CD4-positive, alpha-beta T cell treated with Interleukin-6 for 4 hours (primary cell): ENCODE data around the gene PFKFB2.

Experiments used
- DNase-seq: peaks from one replicate; pipeline ENCODE4 v3.0.0-alpha.2; 2020; ENCODE audit warnings: mixed read lengths

PFKFB2 gene

DNA sequence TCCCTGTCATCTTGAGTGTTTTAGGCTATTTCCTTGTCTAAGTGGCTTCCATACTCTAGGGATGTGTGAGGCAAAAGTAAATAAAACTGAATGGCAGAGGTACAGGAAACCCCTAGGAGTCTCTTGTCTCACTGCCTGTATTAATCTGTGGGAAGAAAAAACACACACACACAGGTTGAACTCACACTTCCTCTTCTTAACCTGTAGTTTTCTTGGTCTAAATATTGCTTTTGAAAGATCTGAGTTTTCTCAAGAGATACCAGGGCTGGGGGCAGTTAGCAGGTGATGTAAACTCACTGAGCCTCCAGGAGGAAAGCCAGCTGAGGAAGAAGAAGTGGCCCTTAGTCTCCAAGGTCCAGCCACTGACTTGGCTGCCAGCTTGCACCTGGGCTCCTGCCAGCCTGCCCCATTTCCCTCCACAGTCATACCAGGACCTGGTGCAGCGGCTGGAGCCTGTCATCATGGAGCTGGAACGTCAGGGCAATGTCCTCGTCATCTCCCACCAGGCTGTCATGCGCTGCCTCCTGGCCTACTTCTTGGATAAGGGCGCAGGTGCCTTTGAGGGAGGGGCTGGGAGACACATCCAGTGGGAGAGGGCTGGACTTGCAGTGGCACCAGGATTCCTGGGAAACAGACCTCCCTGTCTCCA is 16.9 kb downstream of the PFKFB2 start:
- no peak for DNase-seq

DNA sequence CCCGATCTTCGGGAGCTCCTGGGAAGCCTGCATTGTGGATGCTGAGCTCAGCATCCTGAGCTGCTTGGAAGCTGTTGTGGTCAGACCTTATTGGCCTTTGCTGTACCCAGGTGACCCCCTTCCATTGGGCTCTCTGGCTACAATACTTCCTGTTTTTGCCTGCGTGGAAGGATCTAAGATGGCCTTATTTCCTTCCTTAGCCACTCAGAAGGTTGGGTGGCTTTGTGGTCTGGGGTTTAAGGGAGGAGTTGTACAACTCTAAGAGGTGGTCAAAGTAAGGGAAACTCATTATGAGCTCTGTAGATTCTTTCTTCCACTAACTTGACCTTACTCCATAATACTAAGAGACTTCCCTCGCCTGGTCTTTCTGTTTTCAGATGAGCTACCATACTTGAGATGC is 17.7 kb downstream of the PFKFB2 start:
- DNase-seq = no peak

DNA sequence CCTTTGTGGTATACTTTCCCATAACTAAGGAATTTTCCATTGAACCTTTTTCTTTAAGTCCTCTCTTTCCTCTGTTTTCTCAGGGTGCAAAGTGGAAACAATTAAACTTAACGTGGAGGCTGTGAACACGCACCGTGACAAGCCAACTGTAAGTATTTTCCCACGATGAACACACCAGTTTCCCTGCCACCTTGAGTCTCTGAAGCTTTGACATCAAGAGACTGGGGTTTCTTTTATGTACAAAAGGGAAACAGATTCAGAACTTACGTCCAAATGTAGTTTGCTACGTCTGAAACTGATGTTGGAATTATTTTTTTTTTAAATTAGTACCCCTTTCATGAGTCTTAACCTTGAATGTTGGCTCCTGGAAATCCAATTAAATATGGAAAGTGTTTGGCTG is 18.4 kb downstream of the PFKFB2 start:
- no peak for DNase-seq

DNA sequence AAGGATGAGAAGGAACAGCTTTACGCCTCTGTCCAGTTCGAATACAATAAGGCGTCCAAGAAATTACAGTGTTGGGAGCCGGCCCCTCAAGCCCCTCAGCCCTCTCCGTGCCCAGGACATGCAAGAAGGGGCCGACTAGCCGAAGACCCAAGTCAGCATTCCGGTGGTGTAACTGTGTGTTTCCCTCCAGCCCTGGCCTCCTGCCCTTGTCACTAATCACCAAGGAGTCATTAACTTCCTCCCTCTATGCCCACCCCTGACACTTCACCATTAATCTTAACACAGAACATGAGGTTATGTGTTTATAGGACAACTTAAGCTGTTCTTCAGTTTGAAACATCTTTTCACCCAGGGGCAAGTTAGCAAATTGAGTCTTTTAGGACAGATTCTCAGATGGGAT is 19.2 kb downstream of the PFKFB2 start:
- no peak for DNase-seq

DNA sequence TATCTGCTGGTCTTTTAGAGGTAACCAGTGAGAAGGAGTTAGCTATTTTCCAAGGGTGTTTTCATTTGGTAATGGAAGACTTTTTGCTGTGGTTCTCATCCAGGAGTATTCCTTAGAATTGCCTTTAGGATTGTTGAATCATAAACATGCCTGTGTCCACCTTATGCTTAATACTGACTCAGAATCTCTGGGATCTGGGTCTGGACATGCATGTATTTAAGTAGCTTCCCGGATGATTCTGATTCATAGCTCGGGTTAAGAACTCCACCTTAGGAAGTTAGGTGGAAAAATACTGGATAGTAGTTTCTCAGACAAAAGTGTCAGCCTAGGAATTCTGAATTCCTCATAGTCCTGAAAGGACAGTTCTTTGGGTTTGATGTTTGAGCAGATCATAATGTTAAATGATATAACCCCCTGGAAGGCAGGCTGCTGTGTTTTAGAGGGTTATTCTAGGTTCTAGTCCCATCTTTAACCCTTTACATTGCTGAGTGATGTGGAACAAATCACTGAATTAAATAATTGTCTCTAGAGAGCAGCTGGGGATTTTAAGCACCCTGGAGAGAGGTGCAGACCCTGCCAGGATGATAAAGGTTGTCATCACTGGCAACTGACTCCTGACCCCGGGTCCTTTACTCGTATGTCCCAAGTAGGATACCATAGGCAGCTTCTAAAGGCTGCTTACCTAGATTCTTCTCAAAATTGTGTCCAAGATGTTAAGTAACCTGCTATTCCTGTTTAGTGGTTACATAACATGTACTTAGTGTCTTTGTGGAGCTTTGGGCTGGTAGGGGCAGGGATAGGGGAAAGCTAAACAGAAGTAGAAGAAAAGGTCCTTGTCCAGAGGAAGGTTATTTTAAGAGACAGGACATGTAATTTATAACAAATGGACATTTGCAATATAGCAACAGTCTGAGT is 21.1 kb downstream of the PFKFB2 start:
- no peak for DNase-seq

DNA sequence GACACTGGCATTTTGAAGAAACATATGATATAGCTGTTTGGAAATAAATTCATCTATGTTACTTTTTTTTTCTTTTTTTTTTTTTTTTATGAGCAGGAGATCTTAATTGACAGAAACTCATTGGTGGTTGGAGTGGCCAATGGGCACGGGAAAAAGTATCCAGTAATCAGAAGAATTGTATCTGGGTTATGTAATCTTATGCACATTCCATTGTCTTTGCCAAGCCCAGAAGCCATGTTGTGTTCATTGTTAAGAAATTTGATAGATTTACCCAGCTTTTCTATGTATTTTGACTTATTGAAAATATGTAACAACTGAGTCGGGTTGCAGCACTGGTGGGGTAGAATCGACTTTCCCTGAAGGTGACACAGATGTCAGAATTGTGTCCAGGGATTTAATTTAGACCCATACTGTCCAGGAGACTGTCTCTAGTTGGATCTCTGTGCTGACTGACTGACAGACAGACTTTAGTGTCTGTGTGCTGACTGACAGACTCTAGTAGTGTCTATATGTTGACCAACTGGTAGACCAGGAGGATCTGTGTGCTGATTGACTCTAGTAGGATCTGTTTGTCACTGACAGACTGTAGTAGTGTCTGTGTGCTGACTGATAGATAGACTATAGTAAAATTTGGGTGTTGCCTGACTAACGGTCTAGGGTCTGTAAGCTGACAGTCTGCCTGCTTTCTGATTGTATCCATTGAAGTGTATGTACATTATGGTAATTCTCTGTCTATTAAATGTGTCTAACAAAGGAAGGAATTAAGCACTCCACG is 23.3 kb downstream of the PFKFB2 start:
- DNase-seq = no peak

DNA sequence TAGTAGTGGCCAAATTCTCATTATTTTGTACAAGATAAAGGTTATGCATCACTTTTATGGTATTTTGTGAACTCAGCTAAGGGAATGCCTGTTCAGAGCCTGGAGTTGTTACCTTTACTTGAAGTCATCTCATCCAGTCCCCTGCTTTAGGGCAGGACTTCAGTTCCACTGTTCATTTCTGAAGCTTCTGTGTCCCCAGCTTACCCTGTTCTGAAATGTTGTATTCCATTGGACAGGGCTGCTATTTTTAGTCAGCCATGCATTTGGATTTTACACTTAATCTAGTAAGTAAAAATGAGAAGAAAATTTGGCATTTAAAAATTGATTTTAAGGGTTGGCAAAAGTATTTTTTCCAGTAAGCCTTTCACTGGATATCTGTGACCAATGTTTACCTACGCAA is 23.9 kb downstream of the PFKFB2 start:
- DNase-seq = no peak

DNA sequence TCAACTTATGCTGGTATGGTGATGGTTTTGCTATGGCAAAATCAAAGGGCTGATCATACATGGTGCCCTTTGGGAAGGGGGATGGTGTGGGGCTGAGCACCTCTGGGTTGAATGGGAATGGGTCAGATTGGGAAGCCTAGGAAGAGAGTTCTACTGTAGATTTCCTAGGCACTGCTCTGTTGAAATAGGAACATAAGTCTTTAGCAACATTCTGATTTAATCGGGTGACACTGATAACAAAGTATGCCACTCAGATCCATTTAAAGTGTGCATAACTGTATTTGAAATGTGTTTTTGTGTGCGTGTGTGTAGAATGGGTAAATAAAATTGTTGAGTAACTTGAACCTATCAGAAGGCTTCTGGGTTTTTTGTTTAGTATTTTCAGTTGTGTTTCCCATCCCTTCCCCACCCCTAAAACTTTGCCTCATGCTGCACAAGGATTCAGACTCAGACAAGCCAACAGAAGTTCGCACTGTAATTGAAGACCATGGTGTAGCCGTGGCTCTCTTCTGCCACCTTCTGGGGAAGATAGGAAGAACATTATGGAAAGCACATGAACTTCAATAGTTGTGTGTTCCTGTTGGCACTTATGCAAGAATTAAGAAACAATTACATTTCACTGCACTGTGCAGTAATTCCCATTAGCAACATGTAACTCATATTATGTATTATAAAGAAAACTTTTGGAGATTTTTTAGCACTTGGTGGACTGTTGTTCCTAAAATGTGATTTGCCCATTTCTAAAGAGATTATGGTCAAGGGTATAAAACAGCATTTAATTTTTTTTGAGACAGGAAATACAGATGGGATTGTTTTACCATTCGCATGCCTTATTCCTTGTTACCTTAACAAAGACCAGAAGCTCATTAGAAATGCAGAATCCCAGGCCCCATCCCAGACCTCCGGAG is 24.6 kb downstream of the PFKFB2 start:
- DNase-seq = peak; percentile 73

DNA sequence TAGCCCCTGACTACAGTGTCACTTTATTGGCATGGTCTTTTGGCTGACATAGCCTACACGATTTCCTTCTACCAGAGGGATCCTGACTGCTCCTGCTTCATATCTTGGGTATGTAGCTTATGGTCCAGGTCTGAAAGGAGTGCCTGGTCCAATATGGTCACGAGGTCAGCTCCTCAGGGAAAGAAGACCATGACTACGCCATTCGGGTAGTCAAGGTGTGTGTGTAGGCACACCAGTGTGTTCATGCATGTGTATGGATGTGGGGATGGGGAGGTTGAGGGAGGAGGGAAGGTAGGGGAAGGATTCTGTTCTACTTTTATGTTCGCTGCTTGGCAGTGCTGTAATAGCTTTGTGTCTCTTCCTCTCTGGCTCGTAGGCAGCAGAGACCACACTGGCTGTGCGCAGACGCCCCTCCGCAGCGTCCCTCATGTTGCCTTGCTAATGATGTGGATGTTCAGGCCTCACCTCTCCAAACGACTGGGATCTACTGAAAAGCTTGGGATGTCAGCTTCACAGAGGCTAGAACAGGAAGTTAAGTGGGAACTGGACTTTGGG is 25.6 kb downstream of the PFKFB2 start:
- DNase-seq = no peak

DNA sequence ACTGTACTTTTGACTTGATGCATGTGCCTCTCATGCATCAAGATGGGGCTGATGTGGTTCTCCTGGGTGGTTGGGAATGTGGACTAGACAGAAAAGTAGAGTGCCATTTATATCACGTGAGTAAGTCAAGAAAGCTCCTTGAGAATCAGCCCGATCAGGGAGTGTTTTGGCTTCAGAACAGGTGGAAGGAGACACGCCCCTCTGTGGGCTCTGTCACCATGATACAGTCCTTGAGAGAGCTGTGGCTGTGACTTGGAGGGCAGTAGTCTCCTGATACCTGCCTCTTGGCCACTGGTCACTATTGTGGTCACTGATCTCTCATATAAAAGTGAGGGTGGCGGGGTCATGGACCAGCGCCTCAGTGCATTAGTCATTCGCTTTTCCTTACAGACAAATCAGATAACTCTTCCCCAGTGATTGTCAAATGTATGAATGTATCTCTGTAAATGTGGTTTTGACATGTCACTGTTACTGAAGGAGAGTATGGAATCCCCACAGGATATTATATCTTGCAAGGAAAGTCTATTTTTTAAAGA is 26.7 kb downstream of the PFKFB2 start:
- DNase-seq = no peak

DNA sequence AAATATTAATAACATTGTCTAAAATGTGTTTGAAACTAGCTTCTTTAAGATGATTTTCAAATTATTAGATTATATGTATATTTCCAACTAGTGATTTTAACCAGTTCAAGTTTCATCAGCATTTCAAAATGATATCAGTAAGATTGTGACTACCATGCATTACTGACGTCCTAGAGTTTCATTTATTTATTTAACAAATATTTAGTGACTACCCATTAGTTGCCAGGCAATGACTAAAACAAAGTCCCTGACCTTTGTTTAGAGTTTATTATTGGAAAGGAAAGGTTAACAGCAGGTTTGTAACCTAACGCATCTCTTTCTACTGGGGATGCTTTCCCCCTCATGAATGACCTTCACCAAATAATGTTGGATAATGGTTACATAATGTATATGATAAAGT is 28.0 kb downstream of the PFKFB2 start:
- DNase-seq = no peak

DNA sequence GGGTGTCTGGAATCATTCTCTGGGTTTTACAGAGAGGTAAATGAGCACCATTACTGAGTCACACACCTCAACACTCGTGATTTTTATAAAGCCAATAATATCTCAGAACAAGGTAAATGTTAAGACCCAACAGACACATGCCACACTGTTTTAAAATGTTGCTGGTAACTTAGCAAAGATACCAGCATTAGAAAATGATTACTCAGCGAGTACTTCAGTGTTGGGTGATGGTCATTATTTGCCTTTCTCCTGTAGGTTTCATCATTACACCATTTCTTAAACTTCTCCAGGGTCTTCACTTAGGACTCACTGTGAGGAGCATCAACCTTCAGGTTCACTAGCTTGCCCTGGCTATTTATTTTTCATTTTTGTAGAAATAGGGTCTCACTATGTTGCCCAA is 28.7 kb downstream of the PFKFB2 start:
- no peak for DNase-seq

DNA sequence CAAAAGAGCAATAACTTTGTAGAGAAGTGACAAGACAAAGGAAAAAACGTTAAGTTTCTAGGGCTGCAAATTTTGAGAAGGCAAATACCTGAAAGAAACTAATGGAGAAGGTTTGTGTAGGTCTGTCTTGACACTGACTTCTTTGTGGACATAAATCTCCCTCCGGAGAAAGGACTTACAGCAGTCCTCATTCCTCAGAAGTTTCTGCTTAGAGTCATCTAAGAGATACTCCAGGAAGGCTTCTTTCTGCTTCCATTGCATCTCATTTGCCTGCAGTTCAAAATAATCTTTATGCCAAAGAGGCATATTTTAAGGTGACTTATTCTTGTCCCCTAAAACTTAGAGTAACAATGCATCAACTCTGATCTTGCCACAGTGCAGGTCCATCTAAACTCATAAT is 31.2 kb downstream of the PFKFB2 start:
- no peak for DNase-seq

DNA sequence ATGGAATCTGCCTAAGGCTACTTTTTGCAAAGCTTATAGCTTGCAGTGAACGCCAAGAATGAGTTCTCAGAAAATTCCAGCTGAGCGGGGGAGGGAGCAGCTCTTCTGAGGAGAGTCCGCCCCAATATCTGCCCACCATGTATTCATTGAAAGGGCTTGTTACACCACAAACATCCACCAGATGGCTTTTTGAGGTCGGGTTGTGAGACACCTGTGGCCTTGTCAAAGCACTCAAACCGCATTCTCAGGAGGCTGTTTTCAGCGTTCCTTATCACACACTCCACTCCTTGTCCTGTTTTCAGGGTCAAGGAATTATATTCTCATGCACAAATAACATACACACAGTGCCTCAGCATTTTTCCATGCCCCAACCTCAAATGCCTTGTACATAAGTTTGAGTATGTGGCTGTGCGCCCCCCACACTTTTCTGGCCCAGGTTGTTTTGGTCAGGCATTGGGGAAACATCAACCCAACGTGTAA is 31.7 kb downstream of the PFKFB2 start:
- DNase-seq = peak; percentile 60

DNA sequence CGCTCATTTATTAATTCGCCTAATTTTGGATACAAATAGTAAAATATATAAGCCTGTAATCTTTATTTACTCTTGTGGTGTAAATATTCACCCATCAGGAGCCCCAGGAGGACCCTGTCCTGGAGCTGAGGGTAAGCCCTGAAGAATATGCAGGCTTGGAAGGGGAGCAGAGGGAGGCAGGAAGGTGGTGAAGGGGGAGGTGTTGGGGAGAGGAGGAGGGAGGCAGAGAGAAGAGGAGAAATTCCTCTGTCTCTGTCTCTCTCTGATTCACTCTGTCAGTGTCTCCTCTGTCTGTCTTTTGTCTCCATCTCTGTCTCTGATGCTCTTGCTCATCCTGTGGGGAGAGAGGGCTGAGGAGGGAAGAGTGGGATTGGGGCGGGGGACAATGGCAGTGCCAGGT is 32.8 kb downstream of the PFKFB2 start:
- no peak for DNase-seq

DNA sequence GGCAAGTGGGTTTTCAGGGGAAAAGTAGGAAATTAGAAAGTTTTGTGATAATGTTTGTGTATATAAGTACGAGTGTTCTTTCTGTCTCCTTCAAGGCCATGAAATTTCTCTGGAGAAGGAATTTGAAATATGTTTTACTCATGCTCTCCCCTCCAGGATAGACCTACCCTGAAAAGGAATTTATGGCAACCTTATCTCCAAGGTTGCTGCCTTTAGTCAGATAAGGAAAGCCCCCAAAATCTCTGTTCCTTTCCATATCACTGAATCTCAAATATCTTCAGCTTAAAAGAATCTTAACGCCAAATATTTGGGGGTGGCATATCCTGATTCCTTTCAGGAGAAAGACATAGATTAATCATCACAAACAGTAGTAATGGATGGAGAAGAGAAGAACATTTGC is 35.1 kb downstream of the PFKFB2 start:
- DNase-seq = no peak

DNA sequence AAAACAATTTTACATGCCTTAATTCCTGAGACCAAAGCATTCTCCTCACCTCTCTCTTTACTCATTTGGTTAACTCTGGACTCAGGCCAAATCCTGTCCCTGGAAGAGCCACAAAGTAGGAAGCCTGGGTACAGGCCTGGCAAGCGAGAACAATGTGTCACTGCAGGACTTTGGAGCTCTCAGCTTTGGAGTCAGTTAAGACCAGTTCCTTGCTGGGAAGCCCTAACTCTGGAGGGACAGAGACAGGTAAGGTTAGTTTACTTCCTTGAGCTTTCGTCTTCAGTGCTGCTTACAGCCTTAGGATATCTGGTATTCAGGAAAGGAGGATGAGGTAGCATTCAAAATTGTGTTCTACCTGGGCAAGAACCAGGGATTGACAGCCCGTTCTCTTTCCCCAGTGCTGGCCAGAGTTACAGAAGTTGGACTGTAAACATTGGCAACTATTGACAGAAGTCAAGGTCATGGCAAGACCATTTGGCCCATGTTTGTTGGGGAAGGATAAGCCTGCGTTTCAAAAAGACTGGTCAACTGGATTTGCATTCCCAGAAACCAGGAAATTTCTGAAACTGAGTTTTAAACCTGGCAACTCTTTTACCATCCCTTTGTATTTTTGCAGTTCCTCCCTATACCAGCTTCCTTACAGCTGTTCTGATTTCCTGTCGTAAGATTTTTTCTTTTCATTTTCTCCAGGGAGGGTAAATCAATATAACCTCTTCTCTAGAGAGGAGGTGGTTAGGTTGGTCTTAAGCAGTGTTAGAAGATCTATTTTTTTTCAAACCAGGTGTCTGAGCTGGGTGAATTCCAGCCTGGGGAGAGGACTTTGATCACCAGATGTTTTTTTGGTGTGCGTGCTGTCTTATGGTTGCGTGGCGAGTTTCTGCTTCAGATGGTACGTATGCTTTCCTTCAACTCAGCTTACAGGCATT is 35.9 kb downstream of the PFKFB2 start, which contains the start of gene C4BPB:
C4BPB (plus strand) TSS at position 160 of the 926 bp plus-strand sequence; CDS start at position 832, 672 bp downstream.
- DNase-seq = peak; percentile 18

DNA sequence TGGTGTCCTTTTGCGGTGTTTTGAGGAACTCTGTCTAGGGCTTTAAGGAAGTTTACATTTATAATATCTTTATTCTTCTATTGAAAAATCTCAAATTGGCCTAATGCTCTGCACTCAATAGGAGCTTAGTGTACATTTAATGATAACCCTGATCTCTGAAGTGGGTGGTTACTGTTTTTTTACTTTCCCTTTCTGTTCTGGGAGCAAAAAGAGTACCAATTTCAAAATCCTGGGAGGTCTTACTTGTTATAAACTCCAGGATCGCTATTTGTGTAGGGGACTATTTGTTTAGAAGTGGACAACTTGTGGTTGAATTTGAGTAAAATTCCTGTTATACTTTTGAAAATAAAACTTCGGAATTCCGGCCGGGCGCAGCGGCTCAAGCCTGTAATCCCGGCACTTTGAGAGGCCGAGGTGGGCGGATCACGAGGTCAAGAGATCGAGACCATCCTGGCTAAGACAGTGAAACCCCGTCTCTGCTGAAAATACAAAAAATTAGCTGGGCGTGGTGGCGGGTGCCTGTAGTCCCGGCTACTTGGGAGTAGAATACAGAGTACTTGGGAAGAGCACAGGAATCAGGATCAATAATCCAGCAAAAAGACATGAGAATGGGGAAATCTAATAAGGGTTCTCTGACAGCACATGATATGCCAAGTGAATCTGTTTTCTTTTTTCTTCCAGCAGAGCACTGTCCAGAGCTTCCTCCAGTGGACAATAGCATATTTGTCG is 36.7 kb downstream of the PFKFB2 start:
- DNase-seq = no peak

DNA sequence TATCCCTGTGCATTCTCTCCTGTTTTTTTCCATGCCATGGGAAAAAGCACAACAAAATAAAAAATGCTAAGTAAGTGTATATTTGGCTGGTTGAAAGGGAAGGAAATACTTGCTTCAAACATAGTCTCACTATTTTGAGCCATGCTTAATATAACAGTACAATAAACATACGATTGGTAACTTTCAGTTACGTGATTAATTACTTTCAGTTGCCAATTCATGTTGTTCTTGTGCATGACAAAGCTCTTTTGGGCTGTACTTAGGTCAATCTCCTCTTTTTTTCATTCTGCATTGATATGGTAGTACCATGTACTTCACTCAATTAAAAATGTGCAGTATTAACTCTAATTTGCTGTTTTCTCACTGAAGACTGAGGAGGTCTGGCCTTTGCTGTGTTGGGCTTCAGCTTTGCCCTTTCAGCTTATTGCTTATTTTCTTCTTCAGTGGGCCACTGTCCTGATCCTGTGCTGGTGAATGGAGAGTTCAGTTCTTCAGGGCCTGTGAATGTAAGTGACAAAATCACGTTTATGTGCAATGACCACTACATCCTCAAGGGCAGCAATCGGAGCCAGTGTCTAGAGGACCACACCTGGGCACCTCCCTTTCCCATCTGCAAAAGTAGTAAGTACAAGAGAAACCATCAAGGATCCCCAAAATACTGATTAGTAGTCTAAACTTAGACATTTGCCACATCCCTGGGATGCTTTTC is 38.3 kb downstream of the PFKFB2 start:
- DNase-seq = no peak
